CD14-positive monocyte (primary cell): Measurements from ENCODE around the gene FHIT. TPM values are rescaled to one million over a fixed set of nuclear protein-coding genes. Genes with fewer than 3 reads are reported as not detected.
"Not testable (repeated sequence)": the region's sequence is repeated elsewhere in the genome, so short reads cannot be mapped to it uniquely, and the experiment has no call there.

Experiments used
- DNase-seq, 3 donors: peaks; one replicate each; pipeline ENCODE4 v3.0.0-alpha.2; 2011 to 2022
- H2AFZ ChIP-seq: 2 replicates; pipeline ENCODE4 v1.6.0; 2012; ENCODE audit warnings: mild to moderate bottlenecking, low read depth, low read length, inconsistent platforms; ENCODE audit not compliant: insufficient read depth, poor library complexity, severe bottlenecking
- H3K27ac ChIP-seq, 2 donors: 1 replicate in 1 of 2; 2 replicates in 1 of 2; pipeline ENCODE4 v1.5.1; 2012 to 2013; ENCODE audit warnings: low read length in 2 of 2, control low read depth in 1 of 2, inconsistent platforms in 1 of 2, low read depth in 1 of 2, mild to moderate bottlenecking in 1 of 2
- H3K27me3 ChIP-seq, 2 donors: one replicate each; pipeline versions ENCODE4 v1.6.0 to v1.6.1; 2011 to 2013; ENCODE audit warnings: low read length in 2 of 2; ENCODE audit not compliant: control insufficient read depth in 2 of 2, insufficient read depth in 2 of 2
- H3K36me3 ChIP-seq, 2 donors: replicated peaks in 1 of 2; 1 replicate in 1 of 2; 2 replicates in 1 of 2; pipeline versions ENCODE4 v1.5.1 to v1.6.1; 2012 to 2013; ENCODE audit warnings: low read length in 2 of 2, control low read depth in 1 of 2, inconsistent platforms in 1 of 2, mild to moderate bottlenecking in 1 of 2; ENCODE audit not compliant: insufficient read depth in 2 of 2, control insufficient read depth in 1 of 2
- H3K4me1 ChIP-seq, 2 donors: 1 replicate in 1 of 2; 2 replicates in 1 of 2; pipeline versions ENCODE4 v1.5.1 to v1.6.1; 2012 to 2013; ENCODE audit warnings: low read length in 2 of 2, control low read depth in 1 of 2, inconsistent platforms in 1 of 2, mild to moderate bottlenecking in 1 of 2, moderate library complexity in 1 of 2; ENCODE audit not compliant: insufficient read depth in 2 of 2, control insufficient read depth in 1 of 2
- H3K4me2 ChIP-seq: replicated peaks from 2 replicates; pipeline ENCODE3; 2012; ENCODE audit warnings: low read length, moderate library complexity, mild to moderate bottlenecking; ENCODE audit not compliant: poor library complexity, severe bottlenecking; ENCODE audit errors: extremely low read depth
- H3K4me3 ChIP-seq, 3 experiments: fragments of 200-600 bp in 1 of 3; sonication (generic) in 1 of 3; replicated peaks in 1 of 3; 1 replicate in 2 of 3; 2 replicates in 1 of 3; pipeline ENCODE4 v1.5.1; 2011 to 2013; ENCODE audit warnings: low read length in 3 of 3, mild to moderate bottlenecking in 3 of 3, control low read depth in 2 of 3, low read depth in 2 of 3, inconsistent platforms in 1 of 3, moderate library complexity in 1 of 3
- H3K79me2 ChIP-seq: 2 replicates; pipeline ENCODE4 v1.6.0; 2012; ENCODE audit warnings: mild to moderate bottlenecking, control low read depth, inconsistent platforms, low read length, moderate library complexity; ENCODE audit not compliant: insufficient read depth
- H3K9ac ChIP-seq: 2 replicates; pipeline ENCODE4 v1.6.0; 2017; ENCODE audit warnings: low read length, mild to moderate bottlenecking; ENCODE audit not compliant: insufficient read depth, poor library complexity, severe bottlenecking
- H3K9me3 ChIP-seq, 2 donors: replicated peaks in 1 of 2; 1 replicate in 1 of 2; 2 replicates in 1 of 2; pipeline versions ENCODE4 v1.5.1 to v1.6.1; 2012 to 2013; ENCODE audit warnings: low read length in 2 of 2, control low read depth in 1 of 2; ENCODE audit not compliant: control insufficient read depth in 1 of 2, insufficient read depth in 1 of 2
- H4K20me1 ChIP-seq: 2 replicates; pipeline ENCODE4 v1.6.0; 2012; ENCODE audit warnings: mild to moderate bottlenecking, low read length, control low read depth, moderate library complexity; ENCODE audit not compliant: insufficient read depth
- H3K27ac Mint-ChIP-seq, 7 donors: one replicate each; pipeline ENCODE4 v1.8.0; 2020; ENCODE audit warnings: mild to moderate bottlenecking in 7 of 7, mixed read lengths in 7 of 7, moderate library complexity in 6 of 7, inconsistent platforms in 2 of 7
- H3K27me3 Mint-ChIP-seq, 3 donors: one replicate each; pipeline ENCODE4 v1.8.0; 2021 to 2022; ENCODE audit warnings: low read depth in 3 of 3, mild to moderate bottlenecking in 3 of 3, mixed read lengths in 3 of 3, moderate library complexity in 3 of 3, inconsistent platforms in 1 of 3
- H3K36me3 Mint-ChIP-seq, 2 donors: one replicate each; pipeline ENCODE4 v1.8.0; 2020; ENCODE audit warnings: mixed read lengths in 2 of 2, inconsistent platforms in 1 of 2, mild to moderate bottlenecking in 1 of 2
- H3K4me1 Mint-ChIP-seq: one replicate; pipeline ENCODE4 v1.8.0; 2020; ENCODE audit warnings: mild to moderate bottlenecking, mixed read lengths
- H3K4me3 Mint-ChIP-seq, 2 donors: one replicate each; pipeline ENCODE4 v1.8.0; 2020; ENCODE audit warnings: mild to moderate bottlenecking in 2 of 2, mixed read lengths in 2 of 2, moderate library complexity in 1 of 2
- H3K9me3 Mint-ChIP-seq, 7 donors: one replicate each; pipeline ENCODE4 v1.8.0; 2020 to 2022; ENCODE audit warnings: mixed read lengths in 7 of 7, mild to moderate bottlenecking in 6 of 7, moderate library complexity in 6 of 7, inconsistent platforms in 2 of 7
- WGBS: methylation state at CpG from one replicate; pipeline ENCODE4 v1.1.5; 2013; ENCODE audit warnings: missing lambda C conversion rate; ENCODE audit not compliant: insufficient coverage; 5-methylcytosine and 5-hydroxymethylcytosine counted together
- intact Hi-C, 2 donors: fragments of 100-400 bp; cut with micrococcal nuclease; formaldehyde crosslinking; loops; one replicate each; pipeline versions ENCODE4 v1.15.0 to v1.15.1; 2023
- polyA plus RNA-seq, 3 donors: library from polyadenylated mRNA; depleted of rRNA in 1 of 3; unstranded in 2 of 3; stranded (reverse) in 1 of 3; fragments of 300-500 nt in 2 of 3; fragments of >200 nt in 1 of 3; fragmentation: Illumina TruSeq in 2 of 3; gene quantifications; 1 replicate in 2 of 3; 2 replicates in 1 of 3; pipeline ENCODE4 v1.2.3, GENCODE V29; 2012 to 2021
- TF ChIP-seq, protein P1 (sequence below): fragments of 200-600 bp; IDR thresholded peaks from one replicate; pipeline ENCODE4 v1.8.0; 2022; ENCODE audit warnings: antibody characterized with exemption, mild to moderate bottlenecking

The FHIT gene
- polyA plus RNA-seq, 3 donors = 1.7 to 3.4 (median 3.2) TPM

DNA sequence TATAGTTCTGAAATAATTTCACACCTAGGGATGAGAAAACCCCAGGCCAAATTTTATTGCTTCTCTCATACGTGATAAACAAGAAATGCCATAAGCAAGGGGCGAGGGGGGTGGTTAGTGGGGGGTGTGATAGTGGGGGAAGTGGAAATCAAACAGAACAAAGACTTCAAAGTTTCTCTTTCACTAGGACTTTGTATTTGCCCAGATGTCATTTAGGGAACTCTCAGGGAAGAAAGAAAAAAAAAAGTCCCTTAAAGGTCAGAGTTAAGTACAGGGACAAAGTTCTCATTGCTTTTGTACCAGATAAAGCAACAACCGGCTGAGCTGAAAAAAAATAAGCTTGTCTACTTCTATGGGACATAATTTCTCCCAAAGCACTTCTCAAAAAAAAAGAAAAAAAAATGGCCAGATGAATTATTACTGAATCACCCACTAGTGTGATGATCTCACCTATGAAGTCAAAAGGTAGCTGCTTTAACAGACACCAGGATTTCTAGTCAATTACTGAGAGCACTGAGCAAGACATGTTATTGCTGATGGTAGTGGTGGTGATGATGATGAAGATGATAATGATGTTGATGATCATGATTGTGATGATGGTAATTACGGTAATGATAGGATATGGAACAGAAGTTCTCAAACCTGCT lies 56.2 kb downstream of the FHIT start:
- no peak overlapping the region for H2AFZ ChIP-seq
- Mint-ChIP-seq H3K9me3 (peaks cover 0 to 4% (median 0%) of the 10 kb centered on the region in 7 donors), H3K27ac (no peak overlapping the region), H3K4me3 (no peak overlapping the region), H3K36me3 (no peaks in the 10 kb centered on the region), H3K27me3 (no peaks in the 10 kb centered on the region), H3K4me1 (peaks cover 4% of the 10 kb centered on the region)
- no peaks in the 10 kb centered on the region for H3K4me1 ChIP-seq
- H3K9ac ChIP-seq = no peak overlapping the region
- no CpG with 5 or more reads among the region's 4 CpGs for WGBS
- no peaks in the 10 kb centered on the region for H3K27me3 ChIP-seq
- no peaks in the 10 kb centered on the region for H4K20me1 ChIP-seq
- TF ChIP-seq, protein P1, sequence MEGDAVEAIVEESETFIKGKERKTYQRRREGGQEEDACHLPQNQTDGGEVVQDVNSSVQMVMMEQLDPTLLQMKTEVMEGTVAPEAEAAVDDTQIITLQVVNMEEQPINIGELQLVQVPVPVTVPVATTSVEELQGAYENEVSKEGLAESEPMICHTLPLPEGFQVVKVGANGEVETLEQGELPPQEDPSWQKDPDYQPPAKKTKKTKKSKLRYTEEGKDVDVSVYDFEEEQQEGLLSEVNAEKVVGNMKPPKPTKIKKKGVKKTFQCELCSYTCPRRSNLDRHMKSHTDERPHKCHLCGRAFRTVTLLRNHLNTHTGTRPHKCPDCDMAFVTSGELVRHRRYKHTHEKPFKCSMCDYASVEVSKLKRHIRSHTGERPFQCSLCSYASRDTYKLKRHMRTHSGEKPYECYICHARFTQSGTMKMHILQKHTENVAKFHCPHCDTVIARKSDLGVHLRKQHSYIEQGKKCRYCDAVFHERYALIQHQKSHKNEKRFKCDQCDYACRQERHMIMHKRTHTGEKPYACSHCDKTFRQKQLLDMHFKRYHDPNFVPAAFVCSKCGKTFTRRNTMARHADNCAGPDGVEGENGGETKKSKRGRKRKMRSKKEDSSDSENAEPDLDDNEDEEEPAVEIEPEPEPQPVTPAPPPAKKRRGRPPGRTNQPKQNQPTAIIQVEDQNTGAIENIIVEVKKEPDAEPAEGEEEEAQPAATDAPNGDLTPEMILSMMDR = no peak
- intact Hi-C loops = no loop called here
- H3K4me2 ChIP-seq = no peak overlapping the region
- no peak for DNase-seq
- H3K79me2 ChIP-seq = no peaks in the 10 kb centered on the region
- no peak overlapping the region for H3K4me3 ChIP-seq
- H3K36me3 ChIP-seq = no peaks in the 10 kb centered on the region
- H3K27ac ChIP-seq = no peak overlapping the region
- no peaks in the 10 kb centered on the region for H3K9me3 ChIP-seq

DNA sequence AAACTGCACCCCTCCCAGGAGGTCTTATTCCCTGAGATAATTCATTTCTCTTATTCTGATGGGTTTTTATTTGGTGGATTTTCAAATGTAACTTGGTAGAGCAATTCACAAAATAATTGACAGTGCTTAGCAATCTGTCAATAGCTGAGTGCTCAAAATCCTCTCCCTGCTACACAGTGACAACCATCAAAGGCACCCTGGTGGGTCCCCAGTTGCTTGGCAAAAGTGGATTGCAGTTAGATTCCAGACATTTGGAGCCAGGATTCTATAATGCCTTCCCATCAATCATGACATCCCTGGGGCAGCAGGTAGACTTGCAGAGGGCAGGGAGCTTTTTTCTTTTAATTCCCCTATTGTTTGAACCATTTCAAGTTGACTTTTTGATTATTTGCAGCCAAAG lies 59.0 kb downstream of the FHIT start:
- Mint-ChIP-seq H3K27me3 (no peaks in the 10 kb centered on the region), H3K4me1 (peaks cover 4% of the 10 kb centered on the region), H3K27ac (no peak overlapping the region), H3K36me3 (no peaks in the 10 kb centered on the region), H3K4me3 (no peak overlapping the region), H3K9me3 (peaks cover 0 to 8% (median 2%) of the 10 kb centered on the region in 7 donors)
- no peaks in the 10 kb centered on the region for H3K27me3 ChIP-seq
- intact Hi-C loops = no loop called here
- no peak overlapping the region for H3K4me3 ChIP-seq
- no peak overlapping the region for H3K27ac ChIP-seq
- H3K9ac ChIP-seq = no peak overlapping the region
- TF ChIP-seq, protein P1 = no peak
- H2AFZ ChIP-seq = no peak overlapping the region
- H3K4me1 ChIP-seq = no peaks in the 10 kb centered on the region
- H3K9me3 ChIP-seq = no peaks in the 10 kb centered on the region
- no peaks in the 10 kb centered on the region for H3K36me3 ChIP-seq
- DNase-seq = no peak
- H3K4me2 ChIP-seq = no peak overlapping the region
- H4K20me1 ChIP-seq = no peaks in the 10 kb centered on the region
- H3K79me2 ChIP-seq = no peaks in the 10 kb centered on the region

DNA sequence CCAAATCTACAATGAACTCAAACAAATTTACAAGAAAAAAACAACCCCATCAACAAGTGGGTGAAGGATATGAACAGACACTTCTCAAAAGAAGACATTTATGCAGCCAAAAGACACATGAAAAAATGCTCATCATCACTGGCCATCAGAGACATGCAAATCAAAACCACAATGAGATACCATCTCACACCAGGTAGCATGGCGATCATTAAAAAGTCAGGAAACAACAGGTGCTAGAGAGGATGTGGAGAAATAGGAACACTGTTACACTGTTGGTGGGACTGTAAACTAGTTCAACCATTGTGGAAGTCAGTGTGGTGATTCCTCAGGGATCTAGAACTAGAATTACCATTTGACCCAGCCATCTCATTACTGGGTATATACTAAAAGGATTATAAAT lies 61.0 kb downstream of the FHIT start:
- H3K27ac Mint-ChIP-seq, H3K27me3 Mint-ChIP-seq, H3K4me2 ChIP-seq, H3K9ac ChIP-seq, H3K4me1 Mint-ChIP-seq, H3K79me2 ChIP-seq, H2AFZ ChIP-seq, intact Hi-C loops, H3K27ac ChIP-seq, H3K27me3 ChIP-seq, H3K4me3 ChIP-seq, H3K9me3 ChIP-seq, H3K36me3 Mint-ChIP-seq, H3K9me3 Mint-ChIP-seq, H3K4me1 ChIP-seq, DNase-seq, H3K4me3 Mint-ChIP-seq, H3K36me3 ChIP-seq, H4K20me1 ChIP-seq: not testable (repeated sequence)
- no CpG with 5 or more reads among the region's 1 CpG for WGBS
